Ovary (tissue), 3 donors: ENCODE data around the gene OTUD5.

Experiments used
- POLR2A ChIP-seq: fragments of 450-650 bp; IDR thresholded peaks from one replicate; pipeline ENCODE4 v1.6.1; 2017; ENCODE audit warnings: antibody characterized with exemption, mild to moderate bottlenecking, moderate library complexity
- TF ChIP-seq, protein P1 (sequence below), 3 donors: fragments of 450-650 bp in 2 of 3; fragments of 200-600 bp in 1 of 3; IDR thresholded peaks; one replicate each; pipeline versions ENCODE4 v1.5.1 to v1.8.0; 2016 to 2022; ENCODE audit warnings: antibody characterized with exemption in 3 of 3, mild to moderate bottlenecking in 1 of 3
- donor health status: DM: no; HTN: no; CAD: no.

DNA sequence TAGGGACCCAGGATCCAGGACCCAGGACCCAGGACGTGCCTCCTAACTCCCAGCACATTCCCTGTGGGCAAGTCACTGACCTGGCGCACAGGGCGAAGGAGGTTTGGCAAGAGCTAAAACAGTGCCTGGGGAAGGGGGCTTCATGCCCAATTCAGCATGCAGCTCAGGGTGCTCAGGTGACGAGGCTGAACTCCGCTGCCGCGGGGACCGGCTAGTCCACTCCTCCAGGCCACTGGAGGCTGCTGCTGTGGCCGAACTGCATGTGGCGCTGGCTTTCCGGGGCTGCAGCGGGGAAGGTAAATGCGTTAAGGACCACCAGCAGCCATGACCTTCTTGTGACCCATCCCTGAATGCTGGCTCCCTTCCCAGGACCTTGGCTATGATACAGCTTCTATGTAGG is 33.6 kb downstream of the OTUD5 start:
- TF ChIP-seq, protein P1, sequence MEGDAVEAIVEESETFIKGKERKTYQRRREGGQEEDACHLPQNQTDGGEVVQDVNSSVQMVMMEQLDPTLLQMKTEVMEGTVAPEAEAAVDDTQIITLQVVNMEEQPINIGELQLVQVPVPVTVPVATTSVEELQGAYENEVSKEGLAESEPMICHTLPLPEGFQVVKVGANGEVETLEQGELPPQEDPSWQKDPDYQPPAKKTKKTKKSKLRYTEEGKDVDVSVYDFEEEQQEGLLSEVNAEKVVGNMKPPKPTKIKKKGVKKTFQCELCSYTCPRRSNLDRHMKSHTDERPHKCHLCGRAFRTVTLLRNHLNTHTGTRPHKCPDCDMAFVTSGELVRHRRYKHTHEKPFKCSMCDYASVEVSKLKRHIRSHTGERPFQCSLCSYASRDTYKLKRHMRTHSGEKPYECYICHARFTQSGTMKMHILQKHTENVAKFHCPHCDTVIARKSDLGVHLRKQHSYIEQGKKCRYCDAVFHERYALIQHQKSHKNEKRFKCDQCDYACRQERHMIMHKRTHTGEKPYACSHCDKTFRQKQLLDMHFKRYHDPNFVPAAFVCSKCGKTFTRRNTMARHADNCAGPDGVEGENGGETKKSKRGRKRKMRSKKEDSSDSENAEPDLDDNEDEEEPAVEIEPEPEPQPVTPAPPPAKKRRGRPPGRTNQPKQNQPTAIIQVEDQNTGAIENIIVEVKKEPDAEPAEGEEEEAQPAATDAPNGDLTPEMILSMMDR (IDR thresholded peaks at IDR 0.05), result no peak
- TF ChIP-seq POLR2A, result no peak
